GM12878 (cell line): ENCODE measurements around the gene ZP2. TPM values are rescaled to one million over a fixed set of nuclear protein-coding genes. Genes with fewer than 3 reads are reported as not detected.

Experiments
- ATAC-seq: fragments of 200-7000 bp; cut with Tn5 transposase; 3 replicates; pipeline ENCODE4 v1.9.1; 2020; ENCODE audit warnings: mild to moderate bottlenecking, moderate library complexity
- BruUV-seq: library from RNA; stranded (reverse); fragments of 400-500 nt; replicated peaks from 2 replicates; lab custom pipeline; 2021; lab: Mats Ljungman, UMichigan
- CTCF ChIA-PET: fragments of 300-600 bp; sonication (Branson Sonifier 250); formaldehyde crosslinking; extraction: SDS; loops from one replicate; lab custom pipeline; 2021; ENCODE audit warnings: inconsistent platforms; lab: Yijun Ruan, JAX
- POLR2A ChIA-PET: fragments of 350-600 bp; formaldehyde crosslinking; extraction: SDS; loops from one replicate; lab custom pipeline; 2021; ENCODE audit warnings: inconsistent platforms; lab: Charles Lee
- RAD21 ChIA-PET: fragments of 300-600 bp; sonication (Branson Sonifier 250); formaldehyde crosslinking; loops from one replicate; lab custom pipeline; 2023; ENCODE audit warnings: antibody characterized with exemption; ENCODE audit not compliant: unreplicated experiment; lab: Charles Lee
- SMC1A ChIA-PET: fragments of 300-600 bp; sonication (Branson Sonifier 250); formaldehyde crosslinking; loops from one replicate; lab custom pipeline; 2023; ENCODE audit not compliant: unreplicated experiment, uncharacterized antibody; lab: Charles Lee
- DNase-seq: peaks from one replicate; pipeline ENCODE4 v3.0.0-alpha.2; 2011; ENCODE audit warnings: low read depth, low spot score
- FAIRE-seq: peaks from 3 replicates; lab custom pipeline; 2011; peaks lifted over from hg19 to GRCh38; lab: Jason Lieb, UNC
- H2AFZ ChIP-seq: 2 replicates; pipeline ENCODE4 v1.6.0; 2011; ENCODE audit warnings: low read depth, low read length, control low read depth; ENCODE audit not compliant: control insufficient read depth
- H3K27ac ChIP-seq: 2 replicates; pipeline ENCODE4 v1.5.1; 2011; ENCODE audit warnings: control low read depth; ENCODE audit not compliant: control insufficient read depth, insufficient read depth
- H3K27me3 ChIP-seq, 2 experiments: replicated peaks in 1 of 2; 2 replicates each; pipeline versions ENCODE4 v1.6.0 to v1.6.1; 2011; ENCODE audit warnings: low read length in 1 of 2; ENCODE audit not compliant: control insufficient read depth in 2 of 2, insufficient read depth in 2 of 2
- H3K36me3 ChIP-seq, 2 experiments: 2 replicates each; pipeline ENCODE4 v1.5.1; 2011; ENCODE audit warnings: low read length in 1 of 2; ENCODE audit not compliant: control insufficient read depth in 2 of 2, insufficient read depth in 2 of 2
- H3K4me1 ChIP-seq: 2 replicates; pipeline ENCODE4 v1.6.1; 2011; ENCODE audit warnings: mild to moderate bottlenecking, low read length, moderate library complexity, mixed read lengths; ENCODE audit not compliant: control insufficient read depth, insufficient read depth
- H3K4me2 ChIP-seq: 2 replicates; pipeline ENCODE4 v1.6.0; 2011; ENCODE audit warnings: control low read depth; ENCODE audit not compliant: control insufficient read depth, insufficient read depth
- H3K4me3 ChIP-seq: fragments of 200-600 bp; sonication (generic); 2 replicates; pipeline ENCODE4 v1.5.1; 2016
- H3K79me2 ChIP-seq: 2 replicates; pipeline ENCODE4 v1.6.0; 2011; ENCODE audit warnings: low read length; ENCODE audit not compliant: control insufficient read depth, insufficient read depth
- H3K9ac ChIP-seq: 2 replicates; pipeline ENCODE4 v1.8.0; 2011; ENCODE audit warnings: low read length, control low read depth, mixed read lengths; ENCODE audit not compliant: control insufficient read depth, insufficient read depth
- H3K9me3 ChIP-seq: replicated peaks from 3 replicates; pipeline ENCODE4 v1.5.1; 2011; ENCODE audit warnings: mild to moderate bottlenecking, low read length; ENCODE audit not compliant: control insufficient read depth, insufficient read depth
- H4K20me1 ChIP-seq: 2 replicates; pipeline ENCODE4 v1.6.0; 2011; ENCODE audit not compliant: control insufficient read depth, insufficient read depth
- BACH1 ChIP-seq: fragments of 450-650 bp; IDR thresholded peaks from 2 replicates; pipeline ENCODE4 v1.6.1; 2017; ENCODE audit warnings: mild to moderate bottlenecking, borderline replicate concordance
- BHLHE40 ChIP-seq, 2 experiments: fragments of 450-650 bp in 1 of 2; IDR thresholded peaks; 2 replicates each; pipeline ENCODE4 v1.6.1; 2011 to 2017; ENCODE audit warnings: low read depth in 2 of 2, borderline replicate concordance in 1 of 2, improper control_type of control experiment in 1 of 2, low read length in 1 of 2, mild to moderate bottlenecking in 1 of 2
- CBX3 ChIP-seq: fragments of 200-600 bp; sonication (generic); IDR thresholded peaks from 2 replicates; pipeline ENCODE4 v1.6.1; 2016; ENCODE audit warnings: low read depth, borderline replicate concordance
- E4F1 ChIP-seq: fragments of 450-650 bp; IDR thresholded peaks from 2 replicates; pipeline ENCODE4 v1.6.1; 2018; ENCODE audit warnings: borderline replicate concordance, mild to moderate bottlenecking; ENCODE audit not compliant: partially characterized antibody
- ETV6 ChIP-seq, 2 experiments: fragments of 450-650 bp in 1 of 2; IDR thresholded peaks in 1 of 2; conservative IDR thresholded peaks in 1 of 2; 2 replicates each; pipeline ENCODE4 v1.6.1; 2014; ENCODE audit warnings: antibody characterized with exemption in 1 of 2, borderline replicate concordance in 1 of 2, low read depth in 1 of 2, mild to moderate bottlenecking in 1 of 2, moderate library complexity in 1 of 2
- FOXM1 ChIP-seq: IDR thresholded peaks from 2 replicates; pipeline ENCODE4 v1.6.1; 2012; ENCODE audit warnings: low read depth, mild to moderate bottlenecking, inconsistent platforms, low read length, moderate library complexity
- MTA3 ChIP-seq: IDR thresholded peaks from 2 replicates; pipeline ENCODE4 v1.6.1; 2012; ENCODE audit warnings: low read length, inconsistent platforms, borderline replicate concordance
- NFYA ChIP-seq: IDR thresholded peaks from 2 replicates; pipeline ENCODE4 v1.6.1; 2011; ENCODE audit warnings: low read depth, mild to moderate bottlenecking, low read length, improper control_type of control experiment, borderline replicate concordance
- PAX8 ChIP-seq: fragments of 450-650 bp; IDR thresholded peaks from 2 replicates; pipeline ENCODE4 v1.6.1; 2017; ENCODE audit warnings: mild to moderate bottlenecking, moderate library complexity
- PML ChIP-seq: IDR thresholded peaks from 2 replicates; pipeline ENCODE4 v1.6.1; 2012; ENCODE audit warnings: low read length, inconsistent platforms
- POLR2A ChIP-seq: IDR thresholded peaks from 2 replicates; pipeline ENCODE4 v1.6.1; 2011; ENCODE audit warnings: low read depth, mild to moderate bottlenecking, low read length
- SKIL ChIP-seq: fragments of 450-650 bp; IDR thresholded peaks from 2 replicates; pipeline ENCODE4 v1.6.1; 2017; ENCODE audit warnings: mild to moderate bottlenecking, low read depth, inconsistent platforms; ENCODE audit not compliant: poor library complexity, severe bottlenecking
- SMAD1 ChIP-seq: fragments of 450-650 bp; IDR thresholded peaks from 2 replicates; pipeline ENCODE4 v1.6.1; 2018; ENCODE audit warnings: mild to moderate bottlenecking, low read depth; ENCODE audit not compliant: partially characterized antibody
- SP1 ChIP-seq: IDR thresholded peaks from one replicate; pipeline ENCODE4 v1.6.1; 2011; ENCODE audit warnings: low read depth, low read length
- SREBF2 ChIP-seq: IDR thresholded peaks from 2 replicates; pipeline ENCODE4 v1.6.1; 2012; ENCODE audit warnings: mild to moderate bottlenecking, low read length
- STAT3 ChIP-seq: IDR thresholded peaks from 2 replicates; pipeline ENCODE4 v1.6.1; 2011; ENCODE audit warnings: low read depth, low read length, improper control_type of control experiment
- TAF1 ChIP-seq: IDR thresholded peaks from 2 replicates; pipeline ENCODE4 v1.6.1; 2011; ENCODE audit warnings: mild to moderate bottlenecking, low read depth, low read length, borderline replicate concordance
- TBL1XR1 ChIP-seq: IDR thresholded peaks from 2 replicates; pipeline ENCODE4 v1.6.1; 2012; ENCODE audit warnings: low read depth, low read length, improper control_type of control experiment
- YBX1 ChIP-seq: fragments of 450-650 bp; IDR thresholded peaks from 2 replicates; pipeline ENCODE4 v1.6.1; 2016; ENCODE audit warnings: antibody characterized with exemption
- ZBED1 ChIP-seq: IDR thresholded peaks from 2 replicates; pipeline ENCODE4 v1.6.1; 2016; ENCODE audit warnings: borderline replicate concordance
- ZNF207 ChIP-seq: fragments of 450-650 bp; IDR thresholded peaks from 2 replicates; pipeline ENCODE4 v1.6.1; 2014; ENCODE audit warnings: antibody characterized with exemption, mild to moderate bottlenecking, borderline replicate concordance
- WGBS: methylation state at CpG from one replicate; pipeline ENCODE4 v1.1.6; 2016; ENCODE audit warnings: low lambda C conversion rate; ENCODE audit not compliant: insufficient replicate concordance, insufficient coverage; ENCODE audit errors: missing lambda C conversion rate; 5-methylcytosine and 5-hydroxymethylcytosine counted together
- in situ Hi-C: fragments of 300-500 bp; cut with MboI; formaldehyde crosslinking; loops from 9 replicates; pipeline ENCODE4 v1.14.3; 2018; ENCODE audit warnings: mixed read lengths
- intact Hi-C: fragments of 100-400 bp; cut with micrococcal nuclease; formaldehyde crosslinking; loops from one replicate; pipeline ENCODE4 v1.14.2; 2022; ENCODE audit not compliant: unreplicated experiment
- polyA plus RNA-seq, 11 experiments: library from polyadenylated mRNA; depleted of rRNA in 4 of 11; unstranded in 6 of 11; stranded (reverse) in 5 of 11; fragments of >200 nt; fragmentation: Nextera tagmentation in 4 of 11; fragmentation: Illumina TruSeq in 1 of 11; extraction: Ambion mirVana in 4 of 11; extraction: Trizol in 1 of 11; gene quantifications; 1 replicate in 1 of 11; 2 replicates in 10 of 11; pipeline versions ENCODE4 v1.2.1 to v1.2.3, GENCODE V29; 2011 to 2016; ENCODE audit warnings: inconsistent platforms in 2 of 11, missing spikeins in 2 of 11, low read depth in 1 of 11
- total RNA-seq, 4 experiments: library from RNA; depleted of rRNA in 3 of 4; stranded (reverse); fragments of >200 nt in 3 of 4; fragmentation: Illumina TruSeq in 1 of 4; extraction: Trizol in 1 of 4; gene quantifications; 2 replicates each; pipeline versions ENCODE4 v1.2.1 to v1.2.3, GENCODE V29; 2013 to 2021

The ZP2 gene
- total and polyA plus RNA-seq, 10 of the 15 experiments (the other 5 are each of a cell fraction or from before 2014, with no cell fraction given) = 0.11 to 0.33 (median 0.16) TPM; not detected in 1

GRCh38 chr16:21235199-21235585 is 23.8 kb upstream of the ZP2 start (continued):
- no peak for TF ChIP-seq ETV6 (conservative IDR thresholded peaks at IDR 0.05 in 1 of 2, IDR thresholded peaks at IDR 0.05 in 1 of 2; ENCODE audit: borderline replicate concordance in 1 of 2, low read depth in 1 of 2)
- no peak for TF ChIP-seq ZBED1
- no peak for TF ChIP-seq PAX8
- TF ChIP-seq BHLHE40 (IDR thresholded peaks at IDR 0.05; ENCODE audit: borderline replicate concordance in 1 of 2, low read depth in 2 of 2, low read length in 1 of 2) = no peak
- no peak for TF ChIP-seq NFYA
- TF ChIP-seq, all 136 proteins: peak for 0

GRCh38 chr16:21233521-21234150 is 22.3 kb upstream of the ZP2 start, which contains the start of gene ANKS4B:
ANKS4B (plus strand) TSS chr16:21233699; CDS start chr16:21233738, 39 bp downstream.
- FAIRE-seq = no peak
- CTCF ChIA-PET = no interaction called here
- TF ChIP-seq PML (no peak), CBX3 (no peak), POLR2A (no peak), SKIL (no peak), ZNF207 (no peak), YBX1 (no peak), BACH1 (no peak), SREBF2 (no peak), TAF1 (no peak), FOXM1 (no peak), STAT3 (no peak), E4F1 (no peak), MTA3 (no peak), SMAD1 (no peak), SP1 (no peak), TBL1XR1 (no peak)

More at GRCh38 chr16:21233521-21234150, 22.3 kb upstream of the ZP2 start, which contains the start of gene ANKS4B:
- intact Hi-C loops = no loop called here
- Histone ChIP-seq H3K4me1 (no peaks in the 10 kb centered on the region), H4K20me1 (no peaks in the 10 kb centered on the region), H3K27ac (no peak within 1 kb of the TSS), H3K9me3 (no peaks in the 10 kb centered on the region), H3K79me2 (no peaks in the 10 kb centered on the region), H3K4me3 (no peak within 1 kb of the TSS), H3K4me2 (no peak within 1 kb of the TSS), H2AFZ (no peak within 1 kb of the TSS), H3K9ac (no peak within 1 kb of the TSS), H3K27me3 (no peaks in the 10 kb centered on the region; a peak in 1 of 4 replicates), H3K36me3 (no peaks in the 10 kb centered on the region)
- in situ Hi-C loops = no loop called here
- SMC1A ChIA-PET = interaction anchor here (0.6 kb wide), 1 partner anchor 35 kb away, joined by 3 read pairs; no protein-coding TSS in a partner anchor
- BruUV-seq = no TSS peak
- 50% methylated on average over 11 of the region's 11 CpGs for WGBS
- RAD21 ChIA-PET = no interaction called here
- ATAC-seq (no peak), DNase-seq (no peak)
- POLR2A ChIA-PET = interaction anchor here (0.5 kb wide), 1 partner anchor 53 kb away, joined by 4 read pairs; no protein-coding TSS in a partner anchor
